ENCODE data around the gene CYP19A1.
"Not testable (repeated sequence)": the region's sequence is repeated elsewhere in the genome, so short reads cannot be mapped to it uniquely, and the experiment has no call there.

CYP19A1 gene

GRCh38 chr15:51290720-51291119, 47.7 kb downstream of the CYP19A1 start:
- no peak for DNase-seq (ENCODE audit: low spot score)

- DNase-seq (ENCODE audit: low spot score), result no peak
Observed at GRCh38 chr15:51289290-51289689, 49.1 kb downstream of the CYP19A1 start.

GRCh38 chr15:51288143-51289065, 50.0 kb downstream of the CYP19A1 start:
- DNase-seq (ENCODE audit: low spot score), result no peak

- DNase-seq (ENCODE audit: low spot score), result peak; percentile 36
Observed at GRCh38 chr15:51286816-51287215, 51.6 kb downstream of the CYP19A1 start.

GRCh38 chr15:51285399-51285798, 53.0 kb downstream of the CYP19A1 start:
- no peak for DNase-seq (ENCODE audit: low spot score)

- no peak for DNase-seq (ENCODE audit: low spot score)
Observed at GRCh38 chr15:51284871-51285270, 53.5 kb downstream of the CYP19A1 start.

GRCh38 chr15:51283026-51283425, 55.4 kb downstream of the CYP19A1 start:
- no peak for DNase-seq (ENCODE audit: low spot score)

GRCh38 chr15:51282241-51282640, 56.2 kb downstream of the CYP19A1 start:
- not testable (repeated sequence) for DNase-seq (ENCODE audit: low spot score)

GRCh38 chr15:51281368-51281967, 56.9 kb downstream of the CYP19A1 start:
- peak; percentile 78 for DNase-seq (ENCODE audit: low spot score)

- DNase-seq (ENCODE audit: low spot score), result no peak
Observed at GRCh38 chr15:51280838-51281237, 57.6 kb downstream of the CYP19A1 start.

GRCh38 chr15:51279391-51279790, 59.0 kb downstream of the CYP19A1 start:
- no peak for DNase-seq (ENCODE audit: low spot score)

- DNase-seq (ENCODE audit: low spot score), result no peak
Observed at GRCh38 chr15:51277101-51277500, 61.3 kb downstream of the CYP19A1 start.

GRCh38 chr15:51274956-51275355, 63.4 kb downstream of the CYP19A1 start:
- no peak for DNase-seq (ENCODE audit: low spot score)

- DNase-seq (ENCODE audit: low spot score), result no peak
Observed at GRCh38 chr15:51270706-51271105, 67.7 kb downstream of the CYP19A1 start.

- no peak for DNase-seq (ENCODE audit: low spot score)
Observed at GRCh38 chr15:51269496-51269895, 68.9 kb downstream of the CYP19A1 start.

GRCh38 chr15:51267703-51268083, 70.7 kb downstream of the CYP19A1 start:
- DNase-seq (ENCODE audit: low spot score), result peak; percentile 52

- peak; percentile 58 for DNase-seq (ENCODE audit: low spot score)
Observed at GRCh38 chr15:51267051-51267702, 71.2 kb downstream of the CYP19A1 start.

- DNase-seq (ENCODE audit: low spot score), result no peak
Observed at GRCh38 chr15:51266656-51267050, 71.7 kb downstream of the CYP19A1 start.

GRCh38 chr15:51265037-51265555, 73.3 kb downstream of the CYP19A1 start:
- DNase-seq (ENCODE audit: low spot score), result no peak

- DNase-seq (ENCODE audit: low spot score), result no peak
Observed at GRCh38 chr15:51263726-51264125, 74.7 kb downstream of the CYP19A1 start.

GRCh38 chr15:51263116-51263515, 75.3 kb downstream of the CYP19A1 start:
- no peak for DNase-seq (ENCODE audit: low spot score)

GRCh38 chr15:51262463-51262862, 75.9 kb downstream of the CYP19A1 start:
- DNase-seq (ENCODE audit: low spot score), result no peak

- not testable (repeated sequence) for DNase-seq (ENCODE audit: low spot score)
Observed at GRCh38 chr15:51261113-51261512, 77.3 kb downstream of the CYP19A1 start.

Measured in iPS-NIHi11 (cell line).